ENCODE results near the gene PDCD1.

PDCD1 gene

DNA sequence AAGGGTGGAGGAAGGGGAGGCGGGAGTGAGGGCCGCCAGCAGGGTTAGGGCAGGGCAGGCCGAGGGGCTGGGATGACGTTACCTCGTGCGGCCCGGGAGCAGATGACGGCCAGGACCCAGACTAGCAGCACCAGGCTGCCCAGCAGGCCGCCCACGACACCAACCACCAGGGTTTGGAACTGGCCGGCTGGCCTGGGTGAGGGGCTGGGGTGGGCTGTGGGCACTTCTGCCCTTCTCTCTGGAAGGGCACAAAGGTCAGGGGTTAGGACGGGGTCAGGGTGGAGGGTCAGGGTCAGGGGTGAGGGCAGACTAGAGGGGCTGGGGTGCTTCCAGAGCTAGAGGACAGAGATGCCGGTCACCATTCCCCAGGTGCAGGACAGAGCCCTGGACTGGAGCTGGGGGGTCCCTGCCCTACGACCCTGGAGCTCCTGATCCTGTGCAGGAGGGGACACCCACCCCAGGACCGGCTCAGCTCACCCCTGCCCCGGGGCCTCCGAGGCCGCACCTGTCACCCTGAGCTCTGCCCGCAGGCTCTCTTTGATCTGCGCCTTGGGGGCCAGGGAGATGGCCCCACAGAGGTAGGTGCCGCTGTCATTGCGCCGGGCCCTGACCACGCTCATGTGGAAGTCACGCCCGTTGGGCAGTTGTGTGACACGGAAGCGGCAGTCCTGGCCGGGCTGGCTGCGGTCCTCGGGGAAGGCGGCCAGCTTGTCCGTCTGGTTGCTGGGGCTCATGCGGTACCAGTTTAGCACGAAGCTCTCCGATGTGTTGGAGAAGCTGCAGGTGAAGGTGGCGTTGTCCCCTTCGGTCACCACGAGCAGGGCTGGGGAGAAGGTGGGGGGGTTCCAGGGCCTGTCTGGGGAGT is 6.3 kb downstream of the PDCD1 start:
- DNase-seq (ENCODE audit: low spot score) = no peak

DNA sequence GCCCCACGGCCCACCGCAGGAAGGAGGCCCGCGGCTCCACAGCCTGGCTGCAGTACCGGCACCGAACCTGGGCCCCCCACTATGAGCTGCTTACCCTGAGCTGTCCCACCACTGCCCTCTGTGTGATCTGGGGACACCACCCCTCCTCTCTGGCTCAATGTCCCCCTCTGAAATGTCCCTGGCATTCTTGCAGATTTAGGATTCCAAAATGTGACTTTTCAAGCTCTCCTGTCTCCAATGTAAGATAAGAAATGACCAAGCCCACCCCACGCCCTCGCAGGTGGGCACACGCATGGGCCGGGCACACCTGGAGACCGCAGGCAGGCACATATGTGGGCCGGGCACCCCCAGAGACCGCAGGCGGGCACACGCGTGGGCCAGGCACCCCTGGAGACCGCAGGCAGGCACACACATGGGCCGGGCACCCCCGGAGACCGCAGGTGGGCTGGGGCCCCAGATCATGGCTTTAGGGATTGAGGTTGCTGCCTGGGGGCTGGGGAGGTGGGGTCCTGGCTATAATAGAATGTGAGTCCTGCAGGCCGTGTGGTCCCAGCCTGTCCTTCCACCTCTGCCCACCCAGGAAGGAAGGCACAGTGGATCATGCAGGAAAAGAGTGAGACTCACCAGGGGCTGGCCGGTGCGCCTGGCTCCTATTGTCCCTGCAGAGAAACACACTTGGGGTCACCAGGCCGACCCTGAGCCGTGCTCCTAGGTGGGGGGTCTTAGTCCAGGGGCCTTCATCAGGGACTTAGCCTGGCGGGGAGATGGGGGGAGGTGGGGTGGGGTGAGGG is 7.2 kb downstream of the PDCD1 start:
- no peak for DNase-seq (ENCODE audit: low spot score)

DNA sequence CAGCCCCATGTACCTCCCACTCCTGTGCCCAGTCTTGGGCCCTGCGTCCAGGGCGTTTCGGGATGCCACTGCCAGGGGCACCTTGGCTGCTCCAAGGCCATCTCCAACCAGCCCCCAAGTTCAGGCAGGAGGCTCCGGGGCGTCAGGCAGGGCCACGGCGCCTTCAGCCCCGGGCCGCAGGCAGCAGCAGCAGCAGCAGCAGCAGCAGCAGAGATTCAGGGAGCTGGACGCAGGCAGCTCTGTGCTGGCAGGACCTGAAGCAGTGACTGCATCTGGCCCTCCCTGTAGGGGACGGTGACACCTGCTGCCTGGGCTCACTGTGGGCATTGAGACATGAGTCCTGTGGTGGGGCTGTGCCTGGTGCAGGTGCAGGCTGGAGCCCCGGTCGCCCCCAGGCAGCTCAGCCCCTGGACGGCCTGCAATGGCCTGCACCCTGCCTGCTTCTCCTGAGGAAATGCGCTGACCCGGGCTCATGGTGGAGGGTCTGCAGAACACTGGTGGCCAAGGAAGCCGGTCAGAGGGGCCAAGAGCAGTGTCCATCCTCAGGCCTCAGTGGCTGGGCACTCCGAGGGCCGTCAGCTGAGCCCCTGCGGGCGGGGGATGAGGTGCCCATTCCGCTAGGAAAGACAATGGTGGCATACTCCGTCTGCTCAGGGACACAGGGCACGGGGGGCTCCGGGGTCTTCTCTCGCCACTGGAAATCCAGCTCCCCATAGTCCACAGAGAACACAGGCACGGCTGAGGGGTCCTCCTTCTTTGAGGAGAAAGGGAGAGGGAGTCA is 8.0 kb downstream of the PDCD1 start:
- DNase-seq (ENCODE audit: low spot score) = no peak

DNA sequence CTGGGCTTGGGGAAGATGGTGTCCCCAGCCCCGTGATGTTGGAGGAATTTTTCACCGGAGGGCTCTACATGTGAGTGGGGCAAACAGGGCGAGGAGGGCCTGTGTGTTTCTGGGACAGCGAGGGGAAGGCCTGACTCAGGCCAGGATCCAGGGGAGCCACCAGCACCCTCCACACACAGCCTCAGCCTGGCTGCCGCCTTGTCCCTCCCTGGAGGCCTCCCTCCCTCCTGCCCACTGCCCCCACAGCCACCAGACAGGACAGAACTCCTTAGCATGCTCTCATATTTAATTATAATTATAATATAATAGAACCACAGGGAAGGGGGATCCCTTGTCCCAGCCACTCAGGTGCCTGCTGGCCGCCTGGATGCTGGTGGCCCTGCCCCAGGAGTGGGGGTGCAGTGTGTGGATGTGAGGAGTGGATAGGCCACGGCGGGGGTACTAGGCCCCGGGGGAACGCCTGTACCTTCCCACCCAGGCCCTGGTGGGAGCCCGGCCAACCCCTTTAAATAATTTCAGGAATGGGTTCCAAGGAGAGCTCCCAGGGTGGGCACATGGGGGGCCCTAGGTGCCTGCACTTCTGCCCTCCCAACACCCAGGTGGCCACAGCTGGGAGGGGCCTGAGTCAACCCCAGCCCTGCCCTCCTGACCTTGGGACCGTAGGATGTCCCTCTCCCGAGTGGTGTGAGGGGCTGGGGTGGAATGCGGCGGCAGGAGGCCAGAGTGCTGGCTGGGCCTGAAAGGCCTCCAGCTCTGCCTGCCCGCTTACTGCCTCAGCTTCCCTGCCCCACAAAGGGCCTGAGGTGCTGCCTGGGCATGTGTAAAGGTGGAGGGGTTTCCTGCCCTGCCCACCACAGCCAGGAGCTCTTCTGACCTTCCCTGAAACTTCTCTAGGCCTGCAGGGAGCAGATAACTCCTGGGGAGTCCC is 8.8 kb downstream of the PDCD1 start:
- DNase-seq (ENCODE audit: low spot score) = no peak

DNA sequence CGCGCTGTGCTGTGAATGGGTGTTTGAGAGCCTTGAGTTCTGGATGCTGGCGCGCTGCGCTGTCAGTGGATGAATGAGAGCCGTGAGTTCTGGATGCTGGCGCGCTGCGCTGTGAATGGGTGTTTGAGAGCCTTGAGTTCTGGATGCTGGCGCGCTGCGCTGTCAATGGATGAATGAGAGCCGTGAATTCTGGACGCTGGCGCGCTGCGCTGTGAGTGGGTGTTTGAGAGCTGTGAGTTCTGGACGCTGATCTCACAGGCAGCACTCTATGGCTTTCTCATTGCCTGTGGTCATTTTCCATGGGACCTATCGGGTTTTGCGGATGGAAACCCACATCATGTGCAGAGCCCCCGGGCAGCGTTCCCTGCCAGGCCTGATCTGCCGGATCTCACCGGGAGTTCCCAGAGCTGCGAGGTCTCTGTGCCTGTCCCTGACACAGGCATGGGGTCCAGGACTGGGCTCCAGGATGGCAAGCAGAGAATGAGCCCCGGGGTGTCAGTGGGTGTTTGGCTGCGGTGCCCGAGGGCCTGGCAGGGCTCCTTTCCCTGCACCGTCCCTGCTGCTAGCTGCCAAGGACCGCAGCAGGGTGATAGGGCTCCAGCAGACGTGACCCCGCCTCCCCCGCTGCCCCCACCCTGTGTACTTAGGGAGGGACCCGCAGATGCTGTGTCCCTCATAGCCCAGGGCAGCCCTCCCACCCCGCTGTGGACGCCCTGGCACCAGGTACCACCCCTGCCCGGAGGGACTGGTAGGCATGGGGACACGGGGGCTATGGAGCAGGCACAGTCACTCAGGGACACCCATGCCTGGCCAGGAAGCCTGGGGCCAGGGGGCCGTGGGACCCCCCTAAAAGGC is 9.7 kb downstream of the PDCD1 start:
- no peak for DNase-seq (ENCODE audit: low spot score)

DNA sequence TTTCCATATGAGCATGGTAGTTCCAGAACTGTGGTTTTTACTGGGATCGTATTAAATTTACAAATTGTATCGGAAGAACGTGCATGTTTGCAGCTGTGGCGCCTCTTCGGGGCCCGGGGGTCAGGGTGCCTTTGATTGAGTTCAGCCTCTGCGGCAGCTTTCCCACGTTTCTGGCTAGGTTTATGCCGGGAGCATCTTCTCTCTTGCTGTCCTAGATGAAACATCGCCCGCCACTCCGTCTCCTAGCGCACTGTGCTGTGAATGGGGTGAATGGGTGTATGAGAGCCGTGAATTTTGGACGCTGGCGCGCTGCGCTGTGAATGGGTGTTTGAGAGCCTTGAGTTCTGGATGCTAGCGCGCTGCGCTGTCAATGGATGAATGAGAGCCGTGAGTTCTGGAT is 12.3 kb downstream of the PDCD1 start:
- DNase-seq (ENCODE audit: low spot score) = no peak

DNA sequence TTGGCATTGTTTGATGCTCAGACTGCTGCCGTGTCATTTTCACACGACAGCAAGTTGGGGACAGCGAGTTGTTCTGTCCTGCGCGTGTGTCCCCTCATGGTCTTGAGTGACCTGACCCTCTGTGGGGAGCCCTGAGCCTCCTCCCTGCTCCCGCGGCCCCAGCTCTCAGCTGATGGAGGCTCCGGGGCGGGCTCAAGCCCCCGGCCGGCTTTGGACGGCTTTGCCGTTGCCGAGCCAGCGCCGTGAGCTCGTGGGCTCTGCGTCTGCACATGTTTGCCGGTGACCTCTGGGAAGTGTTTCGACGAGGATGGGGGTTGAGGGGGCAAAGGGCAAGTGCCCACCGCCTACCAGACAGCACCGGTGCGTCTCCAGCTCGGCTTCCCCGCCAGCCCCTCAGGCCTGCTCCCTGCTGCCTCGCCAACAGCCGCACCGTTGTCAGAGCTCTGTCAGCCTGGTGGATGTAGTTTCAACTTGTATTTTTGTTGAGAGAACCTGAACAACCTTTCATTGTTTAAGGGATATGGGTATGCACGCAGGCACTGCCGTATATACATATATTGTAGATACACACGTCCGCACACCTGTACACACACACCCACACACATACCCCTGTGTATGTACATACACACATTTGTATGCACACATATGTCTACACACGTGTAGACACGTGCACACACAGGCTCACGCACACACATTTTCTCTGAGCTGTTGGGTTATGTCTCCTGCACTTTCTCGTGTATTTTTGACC is 13.7 kb downstream of the PDCD1 start:
- DNase-seq (ENCODE audit: low spot score) = no peak

DNA sequence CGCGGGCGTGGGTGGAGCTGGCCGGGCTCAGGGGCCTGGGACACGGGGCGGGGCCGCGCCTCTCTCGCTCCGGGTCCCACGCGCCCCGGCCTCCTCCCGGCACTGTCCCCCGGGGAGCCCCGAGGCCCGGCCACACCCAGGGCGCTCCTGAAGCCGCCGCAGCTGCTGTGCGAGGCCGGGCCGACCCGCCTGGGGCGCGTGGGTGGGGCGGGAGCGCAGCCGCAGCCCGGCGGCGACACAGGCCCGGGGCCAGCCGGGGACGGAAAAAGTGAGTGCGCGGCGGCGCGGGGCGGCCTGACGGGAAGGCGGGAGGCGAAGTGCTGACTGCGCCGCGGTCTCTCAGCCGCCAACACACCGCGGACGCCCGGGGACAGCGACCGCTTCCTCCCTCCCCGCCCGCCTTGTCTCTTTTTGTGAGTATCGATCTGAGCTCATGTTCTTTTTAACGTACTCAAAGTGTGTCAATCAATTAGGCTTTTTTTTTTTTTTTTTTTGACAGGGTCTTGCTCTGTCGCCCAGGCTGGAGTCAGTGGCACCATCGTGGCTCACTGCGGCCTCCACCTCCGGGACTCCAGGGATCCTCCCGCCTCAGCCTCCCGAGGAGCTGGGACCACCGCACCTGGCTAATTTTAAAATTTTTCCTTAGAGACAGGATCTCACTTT is 14.5 kb downstream of the PDCD1 start:
- no peak for DNase-seq (ENCODE audit: low spot score)

DNA sequence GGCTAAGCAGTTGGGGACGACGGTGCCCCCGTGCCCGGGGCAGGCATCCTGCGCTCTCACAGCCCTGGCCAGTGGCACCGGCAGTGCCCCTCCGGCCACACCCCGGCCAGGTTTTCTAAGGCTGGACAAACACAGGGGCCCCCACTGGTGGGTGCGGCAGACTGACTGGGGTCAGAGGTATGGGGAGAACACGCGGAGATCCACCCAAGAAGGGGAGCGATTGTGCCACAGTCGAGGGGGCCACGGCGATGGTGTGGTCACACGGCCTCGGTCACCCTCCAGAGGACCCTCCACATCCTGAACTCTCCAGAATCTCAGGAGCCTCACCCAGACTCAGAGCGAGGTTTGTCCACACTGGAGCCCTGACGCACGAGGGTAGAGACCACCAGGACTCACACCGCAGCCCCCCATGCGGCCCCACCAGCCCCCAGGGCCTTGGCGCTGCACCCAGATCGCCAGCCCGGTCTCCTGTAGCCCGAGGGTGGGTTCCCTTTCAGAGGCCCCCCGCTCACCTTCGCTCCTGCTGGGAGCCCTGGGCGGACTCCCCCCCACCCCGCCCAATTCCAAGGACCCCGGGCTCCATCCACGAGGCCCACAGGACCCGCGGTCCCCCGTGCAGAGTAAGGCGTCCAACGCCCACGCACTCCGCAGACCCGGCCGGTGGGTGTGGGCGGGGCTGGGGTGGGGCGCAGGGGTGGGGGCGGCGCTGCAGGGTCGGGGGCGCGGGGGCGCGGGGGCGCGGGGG is 15.2 kb downstream of the PDCD1 start:
- DNase-seq (ENCODE audit: low spot score) = no peak

DNA sequence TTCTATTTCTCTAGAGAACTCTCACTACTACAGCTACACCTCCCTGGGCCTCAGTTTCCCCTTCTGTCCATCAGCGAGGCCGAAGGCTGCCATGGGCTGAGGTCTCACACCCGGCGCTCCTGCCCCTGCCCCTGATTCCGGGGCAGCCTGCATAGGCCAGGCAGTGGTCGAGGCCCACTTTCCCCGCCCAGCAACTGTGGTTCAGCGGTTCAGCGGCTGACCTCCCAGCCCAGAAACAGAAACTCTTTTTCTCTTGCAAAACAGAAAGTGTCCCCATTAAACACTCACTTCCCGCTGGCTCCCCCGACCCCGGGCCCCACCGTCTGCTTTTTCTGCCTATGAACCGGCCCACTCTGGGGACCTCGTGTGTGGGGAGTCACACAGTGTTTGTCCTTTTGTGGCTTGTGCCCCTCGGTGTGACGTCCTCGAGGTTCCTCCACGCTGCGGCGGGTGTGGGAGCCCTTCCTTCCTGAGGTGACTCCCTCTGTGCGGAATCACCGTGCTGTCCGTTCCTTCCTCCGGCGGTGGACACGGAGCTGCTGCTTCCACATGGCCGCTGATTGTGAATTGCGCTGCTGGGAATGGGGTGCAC is 16.0 kb downstream of the PDCD1 start:
- no peak for DNase-seq (ENCODE audit: low spot score)

DNA sequence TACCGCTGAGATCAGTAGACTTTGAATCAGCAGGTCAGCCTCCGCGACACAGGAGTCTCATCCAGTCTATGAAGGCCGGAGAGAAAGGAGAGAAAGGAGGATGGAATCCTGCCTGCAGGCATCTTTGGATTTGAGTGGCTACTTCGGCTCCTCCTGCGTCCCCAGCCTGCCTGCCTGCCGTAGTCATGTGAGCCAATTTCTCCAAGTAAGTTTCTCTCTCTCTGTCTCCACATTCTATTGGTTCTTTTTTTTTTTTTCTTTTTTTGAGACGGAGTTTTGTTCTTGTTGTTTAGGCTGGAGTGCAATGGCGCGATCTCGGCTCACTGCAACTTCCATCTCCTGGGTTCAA is 16.7 kb downstream of the PDCD1 start:
- no peak for DNase-seq (ENCODE audit: low spot score)

DNA sequence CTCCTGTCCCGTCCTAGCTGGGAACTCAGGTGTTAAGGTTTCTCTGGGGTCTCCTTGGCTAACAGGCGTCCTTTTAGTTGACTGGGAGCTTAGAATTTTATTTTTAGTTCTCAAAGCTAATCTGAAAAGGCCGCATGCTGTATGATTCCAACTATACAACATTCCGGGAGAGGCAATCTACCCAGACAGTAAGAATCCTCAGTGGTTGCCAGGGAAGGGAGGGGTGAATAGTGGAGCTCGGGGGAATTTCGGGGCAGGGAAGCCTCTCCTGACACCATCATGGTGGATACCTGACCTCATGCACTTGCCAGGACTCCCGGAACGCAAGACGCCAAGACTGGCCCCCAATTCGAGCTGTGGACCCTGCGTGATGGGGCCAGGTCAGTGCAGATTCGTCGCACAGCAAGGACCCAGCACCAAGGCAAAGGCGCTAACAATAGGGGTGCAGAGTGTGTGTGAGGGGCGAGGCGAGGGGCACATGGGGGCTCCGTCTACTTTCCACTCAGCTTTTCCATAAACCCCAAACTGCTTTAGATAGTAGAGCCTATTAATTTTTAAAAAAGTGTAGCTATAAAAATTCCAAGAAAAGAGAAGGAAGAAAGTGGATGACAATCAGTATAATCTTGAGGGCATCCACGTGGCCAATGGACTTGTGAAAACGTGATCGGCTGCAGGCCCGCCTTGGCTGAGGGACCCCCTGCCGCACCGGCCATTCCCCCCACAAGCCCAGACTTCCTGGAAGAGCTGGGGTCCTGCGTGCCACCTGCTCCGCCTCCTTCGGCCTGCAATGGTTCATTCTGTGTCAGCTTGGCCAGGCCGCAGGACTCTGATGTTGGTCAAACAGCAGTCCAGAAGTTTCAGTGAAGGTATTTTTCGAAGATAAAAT is 17.3 kb downstream of the PDCD1 start:
- no peak for DNase-seq (ENCODE audit: low spot score)

DNA sequence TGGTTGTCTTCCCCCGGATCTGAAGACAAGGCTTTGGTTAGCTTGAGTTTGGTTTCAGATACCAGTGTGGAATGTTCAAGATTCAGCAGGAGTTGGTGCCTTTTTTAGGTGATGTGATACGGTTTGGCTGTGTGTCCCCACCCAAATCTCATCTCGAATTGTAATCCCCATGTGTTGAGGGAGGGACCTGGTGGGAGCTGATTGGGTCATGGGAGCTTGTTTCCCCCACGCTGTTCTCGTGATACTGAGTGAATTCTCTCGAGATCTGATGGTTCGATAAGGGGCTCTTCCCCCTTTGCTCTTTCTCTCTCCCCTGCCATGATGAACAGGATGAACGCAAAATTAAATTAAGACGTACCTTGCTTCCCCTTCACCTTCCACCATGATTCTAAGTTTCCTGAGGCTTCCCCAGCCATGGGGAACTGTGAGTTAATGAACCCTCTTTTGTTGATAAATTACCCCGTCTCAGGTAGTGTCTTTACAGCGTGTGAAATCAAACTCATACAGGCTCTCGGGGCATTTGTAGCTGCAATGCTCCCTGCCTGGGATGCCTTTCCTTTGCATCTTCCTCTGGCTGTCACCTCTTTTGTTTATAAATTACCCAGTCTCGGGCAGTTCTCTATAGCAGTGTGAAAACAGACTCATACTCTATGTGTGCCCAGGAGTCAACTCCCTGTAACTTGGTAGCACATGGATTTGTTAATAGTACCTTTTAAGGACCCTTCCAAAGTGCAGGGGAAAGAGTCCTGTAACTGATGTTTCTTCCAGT is 21.3 kb downstream of the PDCD1 start:
- DNase-seq (ENCODE audit: low spot score) = no peak

DNA sequence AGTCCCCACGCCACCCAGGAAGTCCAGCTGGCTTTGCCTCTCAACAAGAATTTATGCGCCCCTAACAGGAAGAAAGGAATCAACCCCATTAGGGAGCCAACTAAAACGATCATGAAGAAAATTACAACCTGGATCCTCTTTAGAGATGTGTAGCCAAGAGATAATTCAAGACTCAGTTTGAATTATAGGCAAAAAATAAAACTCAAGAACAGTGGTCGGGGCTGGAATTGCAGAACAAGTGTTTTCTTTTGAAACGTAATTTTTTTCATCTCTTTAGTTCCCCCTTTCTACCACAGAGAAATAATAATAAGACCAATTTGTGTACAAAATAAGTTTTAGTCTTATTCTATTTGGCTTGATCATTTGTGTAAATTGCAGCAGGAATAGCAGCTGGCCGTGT is 22.4 kb downstream of the PDCD1 start:
- no peak for DNase-seq (ENCODE audit: low spot score)

DNA sequence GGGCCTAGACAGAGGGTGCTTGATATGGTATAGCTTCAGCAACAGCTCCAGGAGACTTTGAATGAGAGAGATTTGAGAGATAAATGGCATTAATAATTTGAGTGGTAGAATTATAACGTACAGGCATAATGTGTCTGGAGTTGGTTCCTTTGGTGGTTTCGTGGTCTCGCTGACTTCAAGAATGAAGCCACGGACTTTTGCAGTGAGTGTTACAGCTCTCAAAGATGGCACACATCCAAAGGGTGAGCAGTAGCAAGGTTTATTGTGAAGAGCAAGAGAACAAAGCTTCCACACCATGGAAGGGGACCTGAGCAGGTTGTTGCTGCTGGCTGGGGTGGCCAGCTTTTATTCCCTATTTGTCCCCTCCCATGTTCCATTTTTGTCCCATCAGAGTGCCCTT is 23.1 kb downstream of the PDCD1 start:
- DNase-seq (ENCODE audit: low spot score) = no peak

DNA sequence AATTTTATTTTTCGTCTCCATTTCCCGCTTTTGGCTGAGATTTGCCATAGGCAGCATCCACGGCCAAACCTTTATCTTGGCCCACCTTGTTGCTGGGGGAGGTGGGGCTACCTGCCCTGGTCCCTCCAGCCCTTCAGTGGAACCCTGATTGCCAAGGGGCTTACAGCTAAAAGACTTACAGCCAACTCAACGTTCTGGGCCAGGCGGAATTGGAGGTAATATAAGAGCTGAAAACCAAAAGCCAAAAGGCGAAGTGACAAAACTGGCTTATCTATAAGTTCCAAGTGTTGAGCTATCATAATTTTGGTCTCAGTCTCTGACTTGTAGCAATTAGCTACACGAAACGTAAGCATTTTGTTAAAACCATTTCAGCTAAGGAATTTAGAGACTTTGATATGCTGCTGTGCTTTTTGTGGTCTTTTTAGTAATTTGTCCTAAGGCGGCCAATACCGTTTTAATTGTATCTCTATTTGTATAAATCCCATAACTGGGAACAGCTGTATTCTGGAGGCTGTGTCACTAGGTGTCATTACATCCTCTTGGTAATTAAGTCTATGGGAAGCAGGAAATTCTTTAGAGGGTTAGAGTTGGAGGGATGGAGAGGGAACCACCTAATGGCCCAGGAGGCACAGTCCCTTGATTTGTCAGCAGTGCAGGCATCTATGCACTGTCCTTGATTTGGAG is 24.0 kb downstream of the PDCD1 start:
- no peak for DNase-seq (ENCODE audit: low spot score)
